Suppressor macrophage treated with lipopolysaccharide for 4 hours (primary cell): ENCODE results near the gene CYP4F22.
"Not testable (repeated sequence)": the region's sequence is repeated elsewhere in the genome, so short reads cannot be mapped to it uniquely, and the experiment has no call there.

Experiments used
- DNase-seq: peaks from one replicate; pipeline ENCODE4 v3.0.0-alpha.2; 2020

The CYP4F22 gene

GRCh38 chr19:15508035-15508710 lies at the start of gene CYP4F22:
Gene CYP4F22 (plus strand): TSS chr19:15508525. CDS start chr19:15525337, 16,812 bp downstream.
- DNase-seq, result no peak

DNA sequence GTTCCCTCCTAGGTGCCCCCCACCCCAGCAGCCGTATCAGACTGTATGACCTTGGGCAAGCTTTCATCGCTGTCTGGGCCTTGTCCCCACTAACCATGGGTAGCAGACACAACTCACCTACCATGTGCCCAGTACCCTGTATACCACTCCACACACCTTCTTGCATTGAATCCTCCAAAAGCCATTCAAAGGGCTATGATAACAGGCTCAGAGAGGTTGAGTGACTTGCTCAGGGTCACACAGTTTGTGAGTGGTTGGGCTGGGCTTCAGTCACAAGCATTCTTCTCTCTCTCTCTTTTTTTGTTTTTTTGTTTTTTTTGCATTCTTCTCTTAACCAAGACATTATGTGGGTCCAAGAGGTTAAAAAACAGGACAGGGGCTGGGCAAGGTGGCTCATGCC lies 46.6 kb upstream of the CYP4F22 start:
- no peak for DNase-seq

GRCh38 chr19:15463861-15464371 lies 44.4 kb upstream of the CYP4F22 start:
- DNase-seq, result peak; percentile 23

DNA sequence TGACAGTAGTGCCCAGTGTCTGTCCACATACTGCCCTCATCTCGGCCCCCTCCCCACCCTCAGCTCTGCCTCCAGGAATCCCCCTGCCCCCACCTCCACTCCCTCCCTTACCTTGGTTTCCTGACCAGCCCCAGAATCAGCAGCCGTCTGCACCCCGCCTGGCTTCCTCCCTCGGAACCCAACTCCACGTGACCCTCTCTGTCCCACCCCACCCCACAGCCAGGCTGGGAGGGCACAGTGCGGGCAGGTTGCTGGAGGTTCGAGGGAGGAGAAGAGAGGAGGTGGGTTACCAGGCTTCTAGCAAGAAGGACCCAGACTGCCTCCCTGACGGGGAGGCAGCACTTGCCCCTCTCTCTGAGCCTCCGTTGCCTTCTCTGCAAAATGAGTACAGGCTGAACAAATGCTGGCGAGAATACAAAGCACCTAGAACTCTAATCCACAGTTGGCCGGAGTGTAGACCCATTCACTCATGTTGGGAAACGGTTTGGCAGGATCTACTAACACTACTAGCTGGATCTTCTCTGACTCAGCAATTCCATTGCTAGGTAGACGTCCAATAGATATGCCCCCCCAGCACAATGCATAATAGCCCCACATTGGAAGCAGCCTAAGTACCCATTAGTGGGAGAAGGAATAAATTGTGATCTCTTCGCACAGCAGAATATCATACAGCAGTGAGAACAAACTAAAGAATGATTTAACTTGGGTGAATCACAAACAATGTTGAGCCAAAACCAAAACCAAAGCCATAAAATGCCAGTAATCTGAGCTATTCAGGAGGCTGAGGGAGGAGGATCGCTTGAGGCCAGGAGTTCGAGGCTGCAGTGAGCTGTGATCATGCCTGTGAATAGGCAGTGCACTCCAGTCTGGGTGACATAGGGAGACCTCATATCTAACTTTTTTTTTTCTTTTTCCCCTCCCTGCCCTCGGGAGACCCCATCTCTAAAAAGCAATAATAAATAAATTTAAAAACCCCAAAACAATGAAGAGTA lies 43.6 kb upstream of the CYP4F22 start, which contains the start of gene RASAL3:
Gene RASAL3 (minus strand): TSS at position 151 of the 992 bp plus-strand sequence. CDS start 186 bp downstream, outside the sequence.
- no peak for DNase-seq

DNA sequence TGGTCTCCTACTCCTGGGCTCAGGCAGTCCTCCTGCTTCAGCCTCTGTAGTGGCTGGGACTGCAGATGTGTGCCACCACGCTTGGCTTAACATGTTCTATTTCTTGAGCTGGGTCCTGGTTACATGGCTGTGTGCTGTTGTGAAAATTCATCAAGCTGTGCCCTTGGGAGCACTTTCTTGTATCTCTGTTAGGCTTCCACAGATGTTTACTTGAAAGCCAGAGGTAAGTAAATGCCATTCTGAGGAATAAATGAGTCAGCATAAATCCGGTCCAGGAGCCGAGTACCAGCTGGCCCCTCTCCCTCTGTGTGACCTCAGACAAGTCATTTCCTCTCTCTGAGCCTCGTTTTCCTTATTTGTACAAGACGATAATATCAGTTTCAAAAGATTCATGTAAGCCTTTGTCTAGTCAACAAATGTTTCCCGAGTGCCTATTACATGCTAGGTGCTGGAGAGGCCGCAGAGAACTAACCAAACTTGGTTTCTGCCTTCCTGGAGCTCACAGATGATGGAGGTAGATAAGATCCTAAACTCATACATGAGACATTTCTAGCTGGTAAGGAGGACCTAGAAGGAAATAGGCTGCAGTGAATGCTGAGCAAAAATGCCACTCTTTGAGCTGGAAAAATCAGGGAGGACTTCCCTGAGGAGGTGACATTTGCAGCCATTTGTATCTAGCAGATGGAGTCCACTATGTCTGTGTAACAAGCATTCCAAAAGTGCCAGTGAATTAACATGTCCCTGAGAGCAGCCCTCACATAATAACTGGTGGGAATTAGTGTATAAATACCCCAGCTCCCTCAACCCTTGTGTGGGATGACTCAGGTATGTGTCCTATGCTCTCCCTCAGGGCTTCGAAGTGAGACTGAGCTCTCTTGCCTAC lies 41.2 kb upstream of the CYP4F22 start:
- peak; percentile 51 for DNase-seq

- DNase-seq, result no peak
Measured at GRCh38 chr19:15467734-15468214, 40.6 kb upstream of the CYP4F22 start.

- no peak for DNase-seq
Measured at GRCh38 chr19:15468675-15469512, 39.4 kb upstream of the CYP4F22 start.

GRCh38 chr19:15469513-15470297 lies 38.6 kb upstream of the CYP4F22 start:
- DNase-seq, result peak; percentile 43

DNA sequence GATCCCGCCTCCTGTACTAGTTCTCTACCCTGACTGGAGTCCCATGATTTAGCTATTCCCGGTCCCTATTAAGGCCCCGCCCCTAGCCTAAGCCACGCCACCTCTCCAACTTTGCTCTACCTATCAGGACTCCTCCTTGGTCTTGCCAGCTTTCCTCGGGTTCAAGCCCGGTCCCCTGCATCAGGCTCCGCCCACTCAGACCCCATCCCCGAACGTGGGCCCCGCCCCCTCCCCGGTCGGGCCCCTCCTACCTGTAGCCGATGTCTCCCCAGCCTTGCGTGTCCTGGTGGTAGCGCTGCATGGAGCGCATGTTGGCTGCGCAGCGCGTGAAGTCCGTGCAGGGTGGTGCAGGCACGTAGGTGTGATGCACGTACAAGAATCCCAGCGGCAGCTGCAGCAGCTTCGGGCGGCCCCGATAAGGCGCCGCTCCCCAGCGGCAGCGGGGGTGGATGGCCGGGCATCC lies 36.7 kb upstream of the CYP4F22 start:
- no peak for DNase-seq

DNA sequence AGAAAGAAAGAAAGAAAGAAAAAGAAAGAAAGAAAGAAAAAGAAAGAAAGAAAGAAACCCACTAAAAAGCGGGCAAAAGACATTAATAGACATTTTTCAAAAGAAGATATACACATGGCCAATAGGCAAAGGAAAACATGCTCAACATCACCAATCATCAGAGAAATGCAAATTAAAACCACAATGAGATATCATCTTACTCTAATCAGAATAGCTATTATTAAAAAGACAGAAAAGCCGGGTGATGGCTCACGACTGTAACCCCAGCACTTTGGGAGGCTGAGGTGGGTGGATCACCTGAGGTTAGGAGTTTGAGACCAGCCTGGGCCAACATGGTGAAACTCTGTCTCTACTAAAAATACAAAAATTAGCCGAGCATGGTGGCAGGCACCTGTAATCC lies 34.5 kb upstream of the CYP4F22 start:
- not testable (repeated sequence) for DNase-seq

DNA sequence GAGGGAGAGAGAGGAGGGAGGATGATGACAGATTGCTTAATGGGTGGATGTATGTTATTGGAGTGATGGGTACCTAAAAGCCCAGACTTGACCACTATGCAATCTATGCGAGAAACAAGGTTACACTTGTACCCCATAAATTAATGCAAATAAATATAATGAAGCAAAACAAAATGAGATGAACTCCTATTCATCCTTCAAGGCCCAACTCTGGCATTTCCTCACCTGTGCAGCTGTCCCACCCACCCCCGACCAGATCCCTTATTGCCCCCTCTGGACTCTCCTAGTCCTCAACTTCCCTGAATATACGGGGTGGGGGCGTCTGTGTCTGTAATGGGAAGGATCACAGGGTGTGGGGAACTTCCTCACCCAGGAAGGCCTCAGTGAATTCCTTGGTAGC lies 33.2 kb upstream of the CYP4F22 start:
- no peak for DNase-seq

GRCh38 chr19:15475611-15476010 lies 32.7 kb upstream of the CYP4F22 start:
- DNase-seq, result no peak

DNA sequence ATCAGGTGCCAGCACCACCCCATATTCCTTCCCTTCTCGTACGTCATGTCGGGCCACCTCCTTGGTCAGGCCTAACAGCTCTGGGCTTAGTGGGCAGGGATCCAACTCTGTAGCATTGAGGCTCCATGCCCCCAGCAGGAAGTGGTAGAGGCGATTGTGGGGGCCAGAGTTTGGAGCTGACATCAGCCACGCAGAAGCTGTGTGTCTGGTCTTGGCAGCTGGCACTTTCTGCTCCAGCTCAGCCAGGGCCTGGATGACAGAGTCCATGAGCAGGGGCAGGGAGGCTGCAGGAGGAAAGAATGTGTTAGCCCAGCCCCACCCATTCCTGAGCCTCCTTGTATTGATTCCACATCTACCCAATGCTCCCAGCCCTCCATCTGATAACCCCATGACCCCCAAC lies 32.0 kb upstream of the CYP4F22 start:
- DNase-seq, result no peak

GRCh38 chr19:15479391-15480345 lies 28.7 kb upstream of the CYP4F22 start, which contains the start of gene PGLYRP2:
Gene PGLYRP2 (minus strand): TSS chr19:15479501. CDS start chr19:15479371, 130 bp downstream.
- peak; percentile 60 for DNase-seq

- DNase-seq, result not testable (repeated sequence)
Measured at GRCh38 chr19:15480996-15481395, 27.3 kb upstream of the CYP4F22 start.

GRCh38 chr19:15485768-15486167 lies 22.6 kb upstream of the CYP4F22 start:
- DNase-seq, result not testable (repeated sequence)

DNA sequence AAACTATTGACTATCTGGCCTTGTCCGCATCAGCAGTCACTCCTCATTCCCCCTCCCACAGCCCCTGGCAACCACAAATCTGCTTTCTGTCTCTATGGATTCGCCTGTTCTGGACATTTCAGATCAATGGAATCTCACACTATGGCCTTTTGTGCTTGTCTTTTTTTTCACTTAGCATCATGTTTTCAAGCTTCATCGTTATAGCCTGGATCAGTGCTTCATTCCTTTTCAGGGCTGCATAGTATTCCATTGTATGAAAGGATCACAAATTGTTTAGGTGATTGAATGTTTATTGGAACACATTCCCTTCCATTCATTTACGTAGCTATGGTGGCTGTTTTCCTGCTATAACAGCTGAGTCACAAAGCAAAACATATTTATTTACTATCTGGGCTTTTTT lies 21.3 kb upstream of the CYP4F22 start:
- DNase-seq, result no peak

DNA sequence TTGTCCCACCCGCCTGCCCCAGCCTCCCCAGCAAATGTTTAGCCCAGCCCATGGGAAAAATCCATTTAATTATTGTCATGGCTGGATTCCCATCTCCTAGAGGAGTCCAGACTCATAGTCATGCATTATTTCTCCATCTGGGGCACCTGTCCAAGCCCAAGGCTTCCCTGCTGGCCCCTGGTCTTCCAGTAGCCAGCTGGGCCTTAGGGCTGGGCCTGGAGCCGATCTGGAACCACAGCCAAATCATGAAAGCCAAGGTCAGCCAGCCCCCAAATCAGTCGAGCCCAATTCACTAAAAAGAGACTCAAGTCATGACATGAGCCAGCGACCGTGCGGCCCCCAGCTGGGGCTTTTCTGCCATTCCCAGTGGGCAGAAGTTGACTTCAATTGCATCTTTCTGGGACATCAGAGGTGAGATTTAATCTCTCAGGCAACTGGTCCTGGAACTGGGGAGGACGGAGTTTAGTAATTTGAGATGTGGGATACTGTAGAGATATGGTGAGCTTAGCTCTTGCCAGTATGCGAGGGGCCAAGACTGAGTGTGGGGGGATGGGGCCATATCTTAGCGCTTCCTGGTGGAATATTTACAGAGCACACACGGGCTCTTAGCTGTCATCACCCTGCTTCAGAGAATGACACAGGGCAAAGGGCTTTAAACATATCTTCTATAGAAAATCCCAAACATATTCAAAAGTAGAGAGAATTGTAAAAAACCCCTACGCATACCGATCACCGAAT lies 19.7 kb upstream of the CYP4F22 start:
- no peak for DNase-seq
